Upper lobe of left lung (tissue), 6 donors: Measurements from ENCODE around the gene RASSF3. TPM values are rescaled to one million over a fixed set of nuclear protein-coding genes. Genes with fewer than 3 reads are reported as not detected.
A peak's percentile ranks its signal among the peaks of the same experiment; 100 is the strongest.

Experiments used
- ATAC-seq, 2 donors: fragments of 200-7000 bp; cut with Tn5 transposase; one replicate each; pipeline ENCODE4 v1.9.1; 2022; ENCODE audit warnings: mild to moderate bottlenecking in 2 of 2, moderate library complexity in 2 of 2; ENCODE audit not compliant: low FRiP score in 2 of 2
- DNase-seq, 2 donors: peaks; one replicate each; pipeline ENCODE4 v3.0.0-alpha.2; 2019 to 2020
- H3K27ac ChIP-seq, 4 donors: fragments of 200-600 bp; sonication (generic); one replicate each; pipeline ENCODE4 v1.5.1; 2016 to 2019
- H3K27me3 ChIP-seq, 4 donors: fragments of 200-600 bp; sonication (generic); one replicate each; pipeline ENCODE4 v1.5.1; 2017 to 2019
- H3K36me3 ChIP-seq, 4 donors: fragments of 200-600 bp; sonication (generic); one replicate each; pipeline ENCODE4 v1.5.1; 2016 to 2019
- H3K4me1 ChIP-seq, 4 donors: fragments of 200-600 bp; sonication (generic); one replicate each; pipeline ENCODE4 v1.5.1; 2018 to 2019
- H3K4me3 ChIP-seq, 4 donors: fragments of 200-600 bp; sonication (generic); one replicate each; pipeline ENCODE4 v1.5.1; 2017 to 2019; ENCODE audit warnings: mild to moderate bottlenecking in 2 of 4, moderate library complexity in 1 of 4
- H3K9me3 ChIP-seq, 4 donors: fragments of 200-600 bp; sonication (generic); one replicate each; pipeline ENCODE4 v1.5.1; 2018 to 2019
- CTCF ChIP-seq, 6 experiments: fragments of 450-650 bp in 4 of 6; fragments of 200-600 bp in 2 of 6; sonication (generic) in 2 of 6; IDR thresholded peaks; one replicate each; pipeline ENCODE4 v1.5.1; 2016 to 2019; ENCODE audit warnings: antibody characterized with exemption in 6 of 6
- EP300 ChIP-seq, 4 donors: sonication (generic); formaldehyde crosslinking; IDR thresholded peaks; one replicate each; pipeline ENCODE4 v1.5.1; 2017; ENCODE audit warnings: antibody characterized with exemption in 4 of 4, control low read depth in 2 of 4
- POLR2A ChIP-seq, 4 donors: fragments of 450-650 bp; IDR thresholded peaks; one replicate each; pipeline ENCODE4 v1.5.1; 2016 to 2017; ENCODE audit warnings: antibody characterized with exemption in 4 of 4, mild to moderate bottlenecking in 2 of 4
- POLR2AphosphoS5 ChIP-seq, 2 donors: sonication (generic); formaldehyde crosslinking; IDR thresholded peaks; one replicate each; pipeline ENCODE4 v1.5.1; 2017; ENCODE audit warnings: antibody characterized with exemption in 2 of 2
- WGBS, 2 donors: methylation state at CpG; one replicate each; pipeline ENCODE4 v1.1.5; 2017 to 2018; 5-methylcytosine and 5-hydroxymethylcytosine counted together
- total RNA-seq, 6 donors: library from RNA; depleted of rRNA in 4 of 6; stranded (reverse); fragments of >200 nt in 4 of 6; gene quantifications; one replicate each; pipeline versions ENCODE4 v1.1.0 to v1.2.1, GENCODE V29; 2016 to 2021
- donor health status: DM: no; HTN: no; CAD: no; lungs with moderate emphysema.
- donor health status: DM: no; HTN: yes; CAD: no; lungs with severe emphysema.

The RASSF3 gene
- total RNA-seq, 6 donors from 2014 or later, result 25.0 to 104 (median 46.0) TPM

- WGBS, 2 donors, result 56 to 57% methylated on average over 3 of the region's 3 CpGs
- no peaks in the 10 kb centered on the region for H3K27me3 ChIP-seq
- H3K4me1 ChIP-seq, result peaks cover 63 to 77% (median 67%) of the 10 kb centered on the region in 4 donors
- H3K9me3 ChIP-seq, result no peaks in the 10 kb centered on the region
- no peak for ATAC-seq
- no peak overlapping the region for H3K4me3 ChIP-seq
- no peaks in the 10 kb centered on the region for H3K36me3 ChIP-seq
- TF ChIP-seq CTCF (IDR thresholded peaks at IDR 0.05), result no peak
- no peak for TF ChIP-seq POLR2A (IDR thresholded peaks at IDR 0.05)
- TF ChIP-seq POLR2AphosphoS5 (IDR thresholded peaks at IDR 0.05), result no peak
- TF ChIP-seq EP300 (IDR thresholded peaks at IDR 0.05), result no peak
- DNase-seq, result no peak
- H3K27ac ChIP-seq, result peak overlapping the region; percentile 4 to 72 (median 54)
Measured at GRCh38 chr12:64666054-64666914, 56.0 kb downstream of the RASSF3 start.

DNA sequence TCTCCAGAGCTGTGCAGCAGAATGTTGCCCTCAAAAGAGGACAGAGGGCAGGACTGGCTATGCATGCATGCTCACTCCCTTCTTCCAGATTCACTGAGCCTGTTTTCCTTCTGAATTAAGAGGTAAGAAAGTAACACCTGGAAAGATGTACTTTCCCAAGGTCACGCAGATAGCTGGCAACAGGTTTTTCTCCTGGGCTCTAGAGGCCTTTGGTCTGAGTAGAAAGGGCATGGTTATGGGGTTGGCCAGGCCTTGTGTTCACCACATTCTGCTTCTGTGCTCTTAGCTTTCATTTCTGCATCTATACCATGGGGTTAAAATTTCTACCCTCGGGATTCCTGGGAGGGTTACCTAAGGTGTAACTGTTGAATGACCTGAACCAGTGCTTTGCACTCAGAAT is 57.5 kb downstream of the RASSF3 start:
- no peaks in the 10 kb centered on the region for H3K27me3 ChIP-seq
- peak overlapping the region; percentile 38 to 72 (median 56) for H3K27ac ChIP-seq
- 64 to 74% methylated on average over 2 of the region's 2 CpGs for WGBS, 2 donors
- no peaks in the 10 kb centered on the region for H3K36me3 ChIP-seq
- no peaks in the 10 kb centered on the region for H3K9me3 ChIP-seq
- ATAC-seq (no peak), DNase-seq (no peak)
- no peak for TF ChIP-seq POLR2AphosphoS5 (IDR thresholded peaks at IDR 0.05)
- no peak for TF ChIP-seq CTCF (IDR thresholded peaks at IDR 0.05)
- TF ChIP-seq EP300 (IDR thresholded peaks at IDR 0.05), result no peak
- no peak for TF ChIP-seq POLR2A (IDR thresholded peaks at IDR 0.05)
- peaks cover 78 to 91% (median 82%) of the 10 kb centered on the region in 4 donors for H3K4me1 ChIP-seq
- H3K4me3 ChIP-seq, result no peak overlapping the region

DNA sequence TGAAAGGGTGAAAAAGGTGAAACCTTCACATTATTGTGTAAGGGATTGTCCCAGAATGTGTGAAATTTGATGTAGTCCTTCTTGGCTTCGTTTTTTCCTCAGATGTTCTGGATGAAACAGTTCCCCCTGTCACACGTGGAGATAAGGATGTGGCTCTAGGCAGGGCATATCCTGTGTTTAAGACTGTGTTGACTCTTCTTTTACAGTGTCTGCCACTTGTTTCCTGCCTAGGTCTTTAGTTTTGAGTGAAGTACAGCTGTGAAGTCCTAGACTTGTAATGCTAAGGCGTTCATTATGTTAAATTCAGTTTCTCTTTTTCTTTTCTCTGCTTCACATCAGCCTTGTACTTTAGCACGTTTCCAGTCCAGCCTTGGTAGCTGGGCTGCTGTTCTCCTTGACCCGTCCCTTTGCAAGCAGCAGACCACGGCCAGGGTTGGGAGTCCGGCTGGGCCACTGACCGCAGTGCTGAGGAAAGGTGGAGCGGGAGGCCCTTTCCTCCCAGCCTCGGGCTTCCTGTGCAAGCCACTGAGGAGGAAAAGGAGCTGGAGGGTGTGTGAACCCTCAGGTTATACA is 59.1 kb downstream of the RASSF3 start:
- TF ChIP-seq EP300 (IDR thresholded peaks at IDR 0.05) (no peak), CTCF (IDR thresholded peaks at IDR 0.05) (no peak), POLR2A (IDR thresholded peaks at IDR 0.05) (no peak), POLR2AphosphoS5 (IDR thresholded peaks at IDR 0.05) (peak in 1 of 2 donors; percentile 20)

DNA sequence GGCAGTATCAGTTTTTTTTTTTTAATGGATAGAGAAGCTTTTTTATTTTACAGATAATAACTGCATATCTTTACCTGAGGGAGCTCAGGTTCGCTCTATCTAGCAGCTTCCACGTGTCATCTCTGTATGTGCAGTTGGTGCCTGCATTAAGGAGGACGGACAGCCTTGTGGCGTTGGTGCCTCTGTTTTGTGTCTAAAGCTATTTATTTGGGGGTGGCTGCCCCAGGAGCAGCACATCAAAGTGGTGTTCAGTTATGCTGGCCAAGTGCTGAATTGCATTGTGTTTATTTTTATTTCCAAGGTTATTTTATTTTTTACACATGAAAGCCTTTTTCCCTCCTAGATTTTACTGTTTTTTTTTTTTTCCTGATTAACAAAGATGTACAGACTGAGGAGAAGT is 59.7 kb downstream of the RASSF3 start:
- no peak for ATAC-seq
- no peak for DNase-seq
- WGBS, 2 donors, result 31 to 48% methylated on average over 4 of the region's 4 CpGs
- Histone ChIP-seq H3K27ac (peak overlapping the region; percentile 58 to 84 (median 72)), H3K9me3 (no peaks in the 10 kb centered on the region), H3K27me3 (no peaks in the 10 kb centered on the region), H3K36me3 (no peaks in the 10 kb centered on the region), H3K4me1 (peaks cover 91 to 99% (median 97%) of the 10 kb centered on the region in 4 donors), H3K4me3 (peak overlapping the region in 1 of 4 donors; percentile 29)
- no peak for TF ChIP-seq CTCF (IDR thresholded peaks at IDR 0.05)
- TF ChIP-seq EP300 (IDR thresholded peaks at IDR 0.05), result no peak
- no peak for TF ChIP-seq POLR2A (IDR thresholded peaks at IDR 0.05)
- no peak for TF ChIP-seq POLR2AphosphoS5 (IDR thresholded peaks at IDR 0.05)

More for the DNA sequence above, 59.1 kb downstream of the RASSF3 start:
- peaks cover 93 to 97% (median 96%) of the 10 kb centered on the region in 4 donors for H3K4me1 ChIP-seq
- peak overlapping the region in 2 of 4 donors; percentile 29 to 31 for H3K4me3 ChIP-seq
- peak overlapping the region; percentile 58 to 84 (median 72) for H3K27ac ChIP-seq
- WGBS, 2 donors, result 11 to 14% methylated on average over 9 to 10 of the region's 10 CpGs
- H3K36me3 ChIP-seq, result no peaks in the 10 kb centered on the region
- H3K27me3 ChIP-seq, result no peaks in the 10 kb centered on the region
- H3K9me3 ChIP-seq, result no peaks in the 10 kb centered on the region
- DNase-seq (peak; percentile 54 to 73), ATAC-seq (peak; percentile 38 to 45)
